Measurements from ENCODE around the gene RINL.

DNA sequence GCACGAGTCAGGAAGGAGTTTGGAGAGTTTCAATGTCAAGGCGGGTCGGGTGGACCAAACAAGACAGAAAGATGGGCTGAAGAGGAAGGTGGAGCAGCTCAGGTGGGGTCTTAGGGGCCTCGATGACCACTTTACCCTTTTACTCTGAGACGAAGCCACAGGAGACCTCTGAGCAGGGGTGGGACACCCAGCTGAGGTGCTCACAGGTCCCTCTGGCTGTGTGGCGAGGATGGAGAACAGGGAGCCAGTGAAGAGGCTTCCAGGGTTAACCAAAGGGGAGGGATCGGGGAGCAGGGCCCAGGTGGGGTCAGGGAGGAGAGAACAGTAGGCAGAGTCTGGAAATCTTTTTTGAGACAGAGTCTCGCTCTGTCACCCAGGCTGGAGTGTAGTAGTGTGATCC is 35.9 kb upstream of the RINL start:
- TF ChIP-seq, protein P1, sequence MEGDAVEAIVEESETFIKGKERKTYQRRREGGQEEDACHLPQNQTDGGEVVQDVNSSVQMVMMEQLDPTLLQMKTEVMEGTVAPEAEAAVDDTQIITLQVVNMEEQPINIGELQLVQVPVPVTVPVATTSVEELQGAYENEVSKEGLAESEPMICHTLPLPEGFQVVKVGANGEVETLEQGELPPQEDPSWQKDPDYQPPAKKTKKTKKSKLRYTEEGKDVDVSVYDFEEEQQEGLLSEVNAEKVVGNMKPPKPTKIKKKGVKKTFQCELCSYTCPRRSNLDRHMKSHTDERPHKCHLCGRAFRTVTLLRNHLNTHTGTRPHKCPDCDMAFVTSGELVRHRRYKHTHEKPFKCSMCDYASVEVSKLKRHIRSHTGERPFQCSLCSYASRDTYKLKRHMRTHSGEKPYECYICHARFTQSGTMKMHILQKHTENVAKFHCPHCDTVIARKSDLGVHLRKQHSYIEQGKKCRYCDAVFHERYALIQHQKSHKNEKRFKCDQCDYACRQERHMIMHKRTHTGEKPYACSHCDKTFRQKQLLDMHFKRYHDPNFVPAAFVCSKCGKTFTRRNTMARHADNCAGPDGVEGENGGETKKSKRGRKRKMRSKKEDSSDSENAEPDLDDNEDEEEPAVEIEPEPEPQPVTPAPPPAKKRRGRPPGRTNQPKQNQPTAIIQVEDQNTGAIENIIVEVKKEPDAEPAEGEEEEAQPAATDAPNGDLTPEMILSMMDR (IDR thresholded peaks at IDR 0.05) = no peak
- no peak for TF ChIP-seq POLR2A (IDR thresholded peaks at IDR 0.05)

Measured in testis (tissue), 2 donors.